ENCODE results near the gene RBP5.

Gene RBP5

DNA sequence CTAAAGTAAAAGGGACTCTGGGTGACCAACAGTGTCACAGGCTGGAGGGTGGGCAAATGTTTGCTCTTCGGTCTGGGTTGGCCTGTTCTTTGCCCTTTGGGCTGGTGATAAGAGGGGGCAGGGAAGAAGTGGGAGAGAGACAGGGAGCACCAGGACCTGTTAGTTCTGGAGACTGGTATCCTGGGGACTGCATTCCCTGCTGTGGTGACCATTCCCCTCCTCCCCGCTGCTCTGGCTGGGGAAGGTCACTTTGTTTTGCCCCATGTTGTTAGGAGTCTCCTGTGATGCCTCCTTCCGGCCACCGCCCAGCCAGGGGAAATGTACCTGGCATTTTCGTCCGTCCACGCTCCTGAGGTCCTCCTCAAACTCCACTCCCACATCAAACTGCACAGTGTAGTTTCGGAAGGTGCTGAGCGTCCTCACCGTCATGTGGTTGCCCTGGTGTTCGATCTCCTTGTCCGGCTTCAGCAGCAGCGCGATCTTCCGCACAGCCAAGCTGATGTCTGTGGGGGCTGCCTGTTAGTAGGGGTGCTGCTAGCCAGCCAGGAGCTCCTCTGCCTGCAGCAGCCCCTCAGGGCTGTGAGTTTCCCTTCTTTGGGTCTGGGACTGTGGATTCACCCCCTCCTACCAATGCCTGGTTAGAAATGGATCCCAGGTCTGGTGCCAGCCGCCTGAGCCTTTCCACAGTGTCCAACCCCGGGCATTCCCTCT is 618 bp downstream of the RBP5 start:
- Histone ChIP-seq H3K9me3 (no peaks in the 10 kb centered on the region), H3K9ac (no peak overlapping the region), H3K27ac (no peak overlapping the region), H4K20me1 (peaks cover 9% of the 10 kb centered on the region; the same call in 1 of the 2 replicates), H3K4me1 (peaks cover 36% of the 10 kb centered on the region), H3K4me3 (no peak overlapping the region), H3K36me3 (peaks cover under 1% of the 10 kb centered on the region; the same call in 1 of the 2 replicates), H3K4me2 (no peak overlapping the region), H3K27me3 (no peaks in the 10 kb centered on the region)
- TF ChIP-seq Cebpa-rat (IDR thresholded peaks at IDR 0.05) = no peak

DNA sequence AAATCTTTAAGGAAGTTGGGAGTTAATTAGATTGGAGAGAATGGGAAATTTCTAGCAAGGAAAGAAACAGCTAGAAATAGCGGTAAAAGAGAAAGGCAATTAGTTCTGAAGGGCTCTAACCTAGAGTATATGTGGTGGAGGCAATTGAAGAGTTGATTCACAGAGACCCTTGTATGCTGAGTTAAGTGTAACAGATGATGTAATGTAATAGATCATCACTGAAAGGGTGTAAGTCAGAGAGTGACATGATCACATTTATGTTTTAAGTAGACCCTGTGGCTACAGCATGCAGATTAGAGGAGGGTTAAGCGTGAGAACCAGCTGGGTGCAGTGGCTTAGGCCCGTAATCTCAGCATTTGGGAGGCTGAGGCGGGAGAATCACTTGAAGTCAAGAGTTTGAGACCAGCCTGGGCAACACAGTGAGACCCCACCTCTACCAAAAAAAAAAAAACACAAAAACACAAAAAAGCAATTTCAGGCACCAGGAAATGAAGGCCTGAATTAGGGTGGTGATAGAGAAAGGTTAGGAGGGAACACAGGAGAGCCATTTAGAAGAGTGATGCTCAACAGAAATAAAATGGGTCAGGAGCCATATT is 3.0 kb downstream of the RBP5 start:
- H3K4me3 ChIP-seq = no peak overlapping the region
- TF ChIP-seq Cebpa-rat (IDR thresholded peaks at IDR 0.05) = no peak
- H3K4me1 ChIP-seq = peaks cover 12% of the 10 kb centered on the region
- H3K27me3 ChIP-seq = no peaks in the 10 kb centered on the region
- H3K4me2 ChIP-seq = no peak overlapping the region
- H3K27ac ChIP-seq = no peak overlapping the region
- no peaks in the 10 kb centered on the region for H3K36me3 ChIP-seq
- H3K9ac ChIP-seq = no peak overlapping the region
- no peaks in the 10 kb centered on the region for H4K20me1 ChIP-seq
- H3K9me3 ChIP-seq = no peaks in the 10 kb centered on the region

DNA sequence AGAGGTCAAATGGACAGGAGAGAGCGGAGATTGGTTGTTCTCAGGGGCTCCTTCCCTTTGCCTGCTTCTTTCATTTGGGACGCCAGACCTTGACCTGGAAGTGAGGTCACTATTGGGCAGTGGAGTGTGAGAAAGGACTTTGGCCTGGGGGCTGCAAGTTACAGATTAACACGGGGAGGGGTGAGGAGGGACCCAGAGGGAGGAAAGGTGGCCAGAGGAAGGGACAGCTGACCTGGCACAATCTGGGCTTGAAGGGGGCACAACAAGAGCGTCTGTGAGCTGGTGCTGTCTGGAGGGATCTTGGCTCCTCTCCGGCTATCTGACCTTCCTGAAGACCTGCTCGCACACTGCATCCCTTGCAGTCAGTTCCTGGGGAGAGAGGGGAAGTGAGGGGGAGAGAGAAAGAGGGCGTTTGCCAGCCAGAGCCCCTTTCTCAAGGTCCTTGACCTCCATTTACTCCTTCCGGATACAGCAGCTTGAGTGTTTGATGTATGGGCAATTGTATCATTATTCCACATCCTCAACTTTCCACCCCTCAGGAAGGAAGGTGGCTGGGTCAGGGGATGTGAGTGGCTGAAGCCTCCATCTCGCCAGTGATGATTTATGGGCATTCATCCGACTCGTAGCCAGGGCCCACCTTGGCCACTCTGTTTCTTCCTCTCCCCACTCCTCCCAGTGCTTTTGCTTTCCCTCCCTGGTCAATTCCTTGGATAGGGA is 4.7 kb downstream of the RBP5 start:
- Histone ChIP-seq H3K4me3 (no peak overlapping the region), H3K4me1 (peaks cover 3% of the 10 kb centered on the region), H3K27ac (no peak overlapping the region), H3K27me3 (no peaks in the 10 kb centered on the region), H4K20me1 (no peaks in the 10 kb centered on the region), H3K36me3 (no peaks in the 10 kb centered on the region), H3K9me3 (no peaks in the 10 kb centered on the region), H3K9ac (no peak overlapping the region), H3K4me2 (no peak overlapping the region)
- TF ChIP-seq Cebpa-rat (IDR thresholded peaks at IDR 0.05) = no peak

DNA sequence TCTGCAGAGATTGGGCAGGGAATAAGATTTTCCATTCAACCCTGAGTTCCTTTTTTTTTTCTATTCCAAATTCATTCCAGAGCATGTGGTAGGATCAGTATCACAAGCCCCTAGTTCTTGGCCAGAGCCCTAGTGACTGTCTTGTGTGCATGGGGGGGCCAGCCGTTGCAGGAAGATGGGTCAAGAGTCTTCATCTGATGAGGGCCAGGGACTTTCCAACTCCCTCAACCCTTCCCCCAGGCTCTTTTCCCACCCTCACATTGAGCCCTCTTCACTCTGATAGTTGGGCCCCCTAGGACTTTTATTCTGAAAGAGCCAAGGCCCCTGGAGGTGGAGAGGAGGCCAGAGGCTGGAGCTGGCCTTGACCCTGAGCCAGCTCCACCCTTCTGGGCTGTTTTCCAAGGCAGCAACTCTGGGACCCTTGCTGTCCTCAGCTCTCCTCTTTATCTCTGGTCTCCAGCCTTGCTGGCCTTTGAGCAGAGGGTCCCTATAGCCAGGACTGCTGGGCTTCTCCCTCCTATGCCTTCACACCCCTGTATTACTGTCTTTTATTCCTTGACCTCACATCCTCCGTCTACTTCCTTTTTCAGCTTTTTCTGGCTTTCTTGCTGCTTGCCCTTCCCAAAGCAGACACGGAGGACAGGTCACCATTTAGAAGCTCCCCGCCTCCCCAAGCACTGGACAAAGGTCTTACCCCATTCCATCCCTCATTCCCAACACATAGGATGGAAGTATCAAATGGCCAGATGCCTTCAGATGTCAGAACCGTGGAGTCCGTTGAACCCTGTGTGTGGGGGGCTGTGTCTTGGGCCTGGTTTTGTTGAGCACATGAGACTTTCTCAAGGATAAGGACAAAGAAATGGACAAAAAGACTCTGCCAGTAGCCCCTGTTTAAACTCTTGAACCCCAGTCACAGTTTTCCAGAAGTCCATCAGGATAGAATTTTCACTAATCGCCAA is 5.6 kb downstream of the RBP5 start:
- no peaks in the 10 kb centered on the region for H3K4me1 ChIP-seq
- no peaks in the 10 kb centered on the region for H3K36me3 ChIP-seq
- no peak overlapping the region for H3K27ac ChIP-seq
- H3K9ac ChIP-seq = no peak overlapping the region
- TF ChIP-seq Cebpa-rat (IDR thresholded peaks at IDR 0.05) = no peak
- no peak overlapping the region for H3K4me2 ChIP-seq
- H3K27me3 ChIP-seq = no peaks in the 10 kb centered on the region
- H4K20me1 ChIP-seq = no peaks in the 10 kb centered on the region
- no peak overlapping the region for H3K4me3 ChIP-seq
- H3K9me3 ChIP-seq = no peaks in the 10 kb centered on the region

DNA sequence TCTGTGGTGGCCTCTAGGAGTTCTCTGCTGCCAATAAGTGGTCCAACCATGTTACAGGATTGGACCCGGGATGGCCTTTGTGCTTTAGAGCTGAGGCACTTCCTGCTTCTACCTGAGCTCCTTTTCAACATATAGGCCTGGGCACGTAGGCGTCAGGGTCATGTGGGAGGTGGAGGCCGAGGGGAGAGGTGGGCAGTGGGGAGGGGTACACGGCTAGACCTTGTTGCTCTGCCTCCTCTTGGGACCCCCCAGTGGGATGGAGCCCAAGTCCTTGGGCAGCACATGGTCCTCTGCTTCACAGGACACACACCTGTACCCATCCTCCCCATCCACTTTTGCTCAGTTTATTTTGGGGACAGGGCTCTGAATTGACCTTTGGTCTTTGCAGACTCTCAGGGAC is 7.4 kb downstream of the RBP5 start:
- no peaks in the 10 kb centered on the region for H3K27me3 ChIP-seq
- no peak overlapping the region for H3K4me3 ChIP-seq
- no peak overlapping the region for H3K27ac ChIP-seq
- H3K4me1 ChIP-seq = no peaks in the 10 kb centered on the region
- H3K4me2 ChIP-seq = no peak overlapping the region
- no peak overlapping the region for H3K9ac ChIP-seq
- H3K9me3 ChIP-seq = no peaks in the 10 kb centered on the region
- no peaks in the 10 kb centered on the region for H4K20me1 ChIP-seq
- no peaks in the 10 kb centered on the region for H3K36me3 ChIP-seq
- no peak for TF ChIP-seq Cebpa-rat (IDR thresholded peaks at IDR 0.05)

DNA sequence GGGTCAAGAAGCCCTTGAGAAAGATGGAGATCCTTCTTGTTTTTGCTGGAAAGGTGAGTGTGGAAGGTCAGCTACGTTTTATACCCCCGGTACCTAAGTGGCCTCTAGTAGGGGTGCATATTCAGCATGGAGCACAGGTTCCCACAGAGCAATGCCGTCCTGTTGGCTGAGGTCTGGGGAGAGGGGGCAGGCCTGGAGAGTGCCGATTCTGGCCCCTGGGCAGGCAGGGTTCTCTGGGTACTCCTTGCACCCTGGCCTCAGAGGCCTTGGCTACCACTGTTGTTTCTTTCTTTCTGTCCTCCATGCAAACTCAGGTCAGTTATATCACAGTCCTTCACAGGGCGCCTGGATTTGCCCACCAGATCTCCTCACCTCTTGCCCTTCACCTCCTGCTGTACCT is 8.5 kb downstream of the RBP5 start:
- Histone ChIP-seq H3K36me3 (no peaks in the 10 kb centered on the region), H3K4me2 (no peak overlapping the region), H3K9ac (no peak overlapping the region), H3K27ac (no peak overlapping the region), H3K9me3 (no peaks in the 10 kb centered on the region), H4K20me1 (no peaks in the 10 kb centered on the region), H3K27me3 (no peaks in the 10 kb centered on the region), H3K4me3 (no peak overlapping the region), H3K4me1 (no peaks in the 10 kb centered on the region)
- no peak for TF ChIP-seq Cebpa-rat (IDR thresholded peaks at IDR 0.05)

DNA sequence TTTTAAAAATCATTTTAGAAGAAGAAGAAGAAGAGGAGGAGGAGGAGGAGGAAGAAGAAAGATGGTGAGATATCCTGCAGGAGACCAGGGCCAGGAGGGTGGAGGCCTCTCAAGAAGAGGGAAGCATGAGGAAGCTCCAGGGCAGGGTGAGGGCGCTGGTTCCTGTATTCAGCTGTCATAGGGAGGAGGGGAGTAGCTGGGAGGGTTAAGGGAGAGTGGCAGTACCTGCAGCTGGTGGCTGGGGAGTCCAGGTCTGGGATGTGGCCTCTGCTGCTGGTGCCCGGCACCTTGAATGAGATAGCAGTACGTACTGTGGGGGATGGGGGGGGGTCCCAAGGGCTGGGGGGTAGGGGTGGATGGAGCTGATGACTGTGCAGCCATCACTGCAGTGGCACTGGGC is 9.8 kb downstream of the RBP5 start:
- no peak for TF ChIP-seq Cebpa-rat (IDR thresholded peaks at IDR 0.05)
- no peak overlapping the region for H3K4me2 ChIP-seq

DNA sequence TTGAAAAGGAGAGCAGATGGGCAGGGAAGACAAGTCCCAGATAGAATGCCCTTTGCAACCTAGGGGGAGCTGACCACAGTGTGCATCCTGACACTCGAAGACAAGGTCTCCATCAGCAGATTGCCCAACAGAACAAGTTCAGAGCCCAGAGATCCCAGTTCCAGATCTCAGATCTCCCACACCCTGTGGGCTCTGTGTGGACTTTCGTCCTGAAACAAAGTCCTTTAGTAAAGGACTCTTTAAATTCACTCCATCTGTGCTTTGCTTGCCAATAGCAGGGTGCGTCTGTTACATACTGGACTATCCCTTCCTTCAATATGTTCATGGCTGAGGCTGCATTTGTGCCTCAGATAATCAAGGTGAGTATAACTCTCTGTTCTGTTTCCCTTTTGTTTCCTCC is 11.0 kb downstream of the RBP5 start:
- H3K4me3 ChIP-seq = no peak overlapping the region
- TF ChIP-seq Cebpa-rat (IDR thresholded peaks at IDR 0.05) = no peak
- no peak overlapping the region; the same call in 1 of the 2 replicates for H3K9ac ChIP-seq
- H3K27me3 ChIP-seq = no peaks in the 10 kb centered on the region
- H3K4me2 ChIP-seq = no peak overlapping the region
- no peaks in the 10 kb centered on the region for H3K4me1 ChIP-seq
- no peak overlapping the region for H3K27ac ChIP-seq
- H3K9me3 ChIP-seq = no peaks in the 10 kb centered on the region
- no peaks in the 10 kb centered on the region for H4K20me1 ChIP-seq
- H3K36me3 ChIP-seq = no peaks in the 10 kb centered on the region

More for the DNA sequence above, 9.8 kb downstream of the RBP5 start:
- H3K4me3 ChIP-seq = no peak overlapping the region
- no peaks in the 10 kb centered on the region for H3K36me3 ChIP-seq
- H4K20me1 ChIP-seq = no peaks in the 10 kb centered on the region
- no peak overlapping the region for H3K9ac ChIP-seq
- no peak overlapping the region for H3K27ac ChIP-seq
- H3K9me3 ChIP-seq = no peaks in the 10 kb centered on the region
- no peaks in the 10 kb centered on the region for H3K4me1 ChIP-seq
- H3K27me3 ChIP-seq = no peaks in the 10 kb centered on the region

DNA sequence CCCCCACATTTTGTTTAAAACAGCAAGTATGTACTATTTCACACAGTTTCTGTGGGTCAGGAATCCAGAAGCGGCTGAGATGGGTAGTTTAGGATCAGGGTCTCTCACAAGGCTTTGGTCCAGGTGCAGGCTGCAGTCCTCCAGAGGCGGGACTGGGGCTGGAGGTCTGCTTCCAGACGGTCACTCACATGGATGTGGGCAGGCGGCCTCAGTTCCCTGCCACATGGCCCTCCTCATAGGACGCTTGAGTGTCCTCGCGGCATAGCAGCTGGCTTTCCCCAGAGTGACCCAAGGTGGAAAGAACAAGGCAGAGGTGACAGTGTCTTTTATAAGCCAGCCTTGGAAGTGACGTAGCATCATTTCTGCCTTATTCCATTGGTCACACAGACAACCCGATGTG is 11.8 kb downstream of the RBP5 start:
- H3K27ac ChIP-seq = no peak overlapping the region
- H3K36me3 ChIP-seq = no peaks in the 10 kb centered on the region
- H3K9ac ChIP-seq = no peak overlapping the region
- no peak for TF ChIP-seq Cebpa-rat (IDR thresholded peaks at IDR 0.05)
- H3K4me3 ChIP-seq = no peak overlapping the region
- H4K20me1 ChIP-seq = no peaks in the 10 kb centered on the region
- H3K4me2 ChIP-seq = no peak overlapping the region
- H3K27me3 ChIP-seq = no peaks in the 10 kb centered on the region
- no peaks in the 10 kb centered on the region for H3K4me1 ChIP-seq
- no peaks in the 10 kb centered on the region for H3K9me3 ChIP-seq

Data from BLaER1 (cell line).